IMR-90 (cell line): ENCODE measurements around the gene SLC9A1.

Experiments used
- POLR2A ChIP-seq: IDR thresholded peaks from 2 replicates; pipeline ENCODE4 v1.6.1; 2012; ENCODE audit warnings: mild to moderate bottlenecking, low read depth, low read length
- RAD21 ChIP-seq: IDR thresholded peaks from 2 replicates; pipeline ENCODE4 v1.6.1; 2012; ENCODE audit warnings: low read length, improper control_type of control experiment
- RCOR1 ChIP-seq: IDR thresholded peaks from 2 replicates; pipeline ENCODE4 v1.6.1; 2012; ENCODE audit warnings: mild to moderate bottlenecking, low read length, improper control_type of control experiment; ENCODE audit not compliant: insufficient replicate concordance
- TF ChIP-seq, protein P1 (sequence below): conservative IDR thresholded peaks from 2 replicates; pipeline ENCODE4 v1.5.1; 2012; ENCODE audit warnings: mild to moderate bottlenecking, low read depth, low read length, improper control_type of control experiment

DNA sequence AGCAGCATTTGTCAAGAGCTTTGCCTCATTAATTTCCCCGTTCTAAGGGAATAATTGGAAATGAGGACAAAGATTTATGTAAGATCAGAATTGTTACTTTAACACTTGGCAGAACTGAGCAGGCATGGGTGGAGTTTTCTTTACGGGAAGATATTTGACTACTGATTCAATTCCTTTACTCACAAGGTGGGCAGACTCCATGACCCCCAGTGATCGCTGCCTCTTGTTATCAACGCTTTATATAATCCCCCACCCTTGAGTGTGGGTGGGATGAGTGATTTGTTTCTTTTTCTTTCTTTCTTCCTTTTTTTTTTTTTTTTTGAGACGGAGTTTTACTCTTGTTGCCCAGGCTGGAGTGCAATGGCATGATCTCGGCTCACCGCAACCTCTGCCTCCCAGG lies 77.0 kb downstream of the SLC9A1 start:
- TF ChIP-seq, protein P1, sequence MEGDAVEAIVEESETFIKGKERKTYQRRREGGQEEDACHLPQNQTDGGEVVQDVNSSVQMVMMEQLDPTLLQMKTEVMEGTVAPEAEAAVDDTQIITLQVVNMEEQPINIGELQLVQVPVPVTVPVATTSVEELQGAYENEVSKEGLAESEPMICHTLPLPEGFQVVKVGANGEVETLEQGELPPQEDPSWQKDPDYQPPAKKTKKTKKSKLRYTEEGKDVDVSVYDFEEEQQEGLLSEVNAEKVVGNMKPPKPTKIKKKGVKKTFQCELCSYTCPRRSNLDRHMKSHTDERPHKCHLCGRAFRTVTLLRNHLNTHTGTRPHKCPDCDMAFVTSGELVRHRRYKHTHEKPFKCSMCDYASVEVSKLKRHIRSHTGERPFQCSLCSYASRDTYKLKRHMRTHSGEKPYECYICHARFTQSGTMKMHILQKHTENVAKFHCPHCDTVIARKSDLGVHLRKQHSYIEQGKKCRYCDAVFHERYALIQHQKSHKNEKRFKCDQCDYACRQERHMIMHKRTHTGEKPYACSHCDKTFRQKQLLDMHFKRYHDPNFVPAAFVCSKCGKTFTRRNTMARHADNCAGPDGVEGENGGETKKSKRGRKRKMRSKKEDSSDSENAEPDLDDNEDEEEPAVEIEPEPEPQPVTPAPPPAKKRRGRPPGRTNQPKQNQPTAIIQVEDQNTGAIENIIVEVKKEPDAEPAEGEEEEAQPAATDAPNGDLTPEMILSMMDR = no peak
- TF ChIP-seq POLR2A = no peak
- no peak for TF ChIP-seq RCOR1
- TF ChIP-seq RAD21 = no peak
